SJSA1 (cell line): ENCODE measurements around the gene PROKR1. TPM values are rescaled to one million over a fixed set of nuclear protein-coding genes. Genes with fewer than 3 reads are reported as not detected.
"Not testable (repeated sequence)": the region's sequence is repeated elsewhere in the genome, so short reads cannot be mapped to it uniquely, and the experiment has no call there.

Experiments
- DNase-seq, 2 experiments: peaks; one replicate each; pipeline ENCODE4 v3.0.0-alpha.2; 2015 to 2020; ENCODE audit warnings: low spot score in 2 of 2, low read depth in 1 of 2
- H3K27ac ChIP-seq: fragments of 250-450 bp; sonication (Bioruptor Pico); 2 replicates; pipeline ENCODE4 v1.5.1; 2020; ENCODE audit warnings: mild to moderate bottlenecking, moderate library complexity
- H3K27me3 ChIP-seq: fragments of 250-450 bp; sonication (Bioruptor Pico); replicated peaks from 2 replicates; pipeline ENCODE4 v1.5.1; 2020; ENCODE audit warnings: mild to moderate bottlenecking, moderate library complexity
- H3K36me3 ChIP-seq: fragments of 250-450 bp; sonication (Bioruptor Pico); 2 replicates; pipeline ENCODE4 v1.5.1; 2020; ENCODE audit warnings: mild to moderate bottlenecking
- H3K4me1 ChIP-seq: fragments of 250-450 bp; sonication (Bioruptor Pico); replicated peaks from 2 replicates; pipeline ENCODE4 v1.6.1; 2021; ENCODE audit warnings: mild to moderate bottlenecking
- H3K4me3 ChIP-seq: fragments of 250-450 bp; sonication (Bioruptor Pico); 2 replicates; pipeline ENCODE4 v1.5.1; 2020; ENCODE audit warnings: mild to moderate bottlenecking
- H3K9me3 ChIP-seq: fragments of 250-450 bp; sonication (Bioruptor Pico); replicated peaks from 2 replicates; pipeline ENCODE4 v1.5.1; 2020; ENCODE audit warnings: mild to moderate bottlenecking
- total RNA-seq: library from RNA; depleted of rRNA; stranded (reverse); fragments of >200 nt; shearing (Covaris generic); gene quantifications from 2 replicates; pipeline ENCODE4 v1.2.3, GENCODE V29; 2014; rRNA removed

PROKR1 gene
- 0.03 TPM in 1 of 2 replicates, not detected in the other for total RNA-seq

GRCh38 chr2:68643011-68643873, at the start of gene PROKR1:
Gene PROKR1 (plus strand): TSS chr2:68643579. CDS start chr2:68645822, 2,243 bp downstream.
- peak within 1 kb of the TSS; percentile 27 for H3K4me3 ChIP-seq
- H3K27ac ChIP-seq, result no peak within 1 kb of the TSS
- no peaks in the 10 kb centered on the region for H3K36me3 ChIP-seq
- H3K9me3 ChIP-seq, result no peaks in the 10 kb centered on the region
- peaks cover 38% of the 10 kb centered on the region for H3K27me3 ChIP-seq
- H3K4me1 ChIP-seq, result peaks cover 10% of the 10 kb centered on the region
- peak in 1 of 2 experiments; percentile 40 for DNase-seq

- no peaks in the 10 kb centered on the region for H3K4me1 ChIP-seq
- DNase-seq, result no peak
- no peaks in the 10 kb centered on the region for H3K36me3 ChIP-seq
- no peaks in the 10 kb centered on the region for H3K9me3 ChIP-seq
- no peak overlapping the region for H3K27ac ChIP-seq
- H3K4me3 ChIP-seq, result no peak overlapping the region
- no peaks in the 10 kb centered on the region for H3K27me3 ChIP-seq
Measured at GRCh38 chr2:68594041-68594440, 49.3 kb upstream of the PROKR1 start.

GRCh38 chr2:68594674-68595492, 48.5 kb upstream of the PROKR1 start:
- Histone ChIP-seq H3K4me3 (no peak overlapping the region), H3K4me1 (no peaks in the 10 kb centered on the region), H3K36me3 (no peaks in the 10 kb centered on the region), H3K9me3 (no peaks in the 10 kb centered on the region), H3K27me3 (no peaks in the 10 kb centered on the region), H3K27ac (no peak overlapping the region)
- DNase-seq, result peak; percentile 45 to 48

- not testable (repeated sequence) for H3K36me3 ChIP-seq, H3K27ac ChIP-seq, H3K9me3 ChIP-seq, DNase-seq, H3K27me3 ChIP-seq, H3K4me3 ChIP-seq, H3K4me1 ChIP-seq
Measured at GRCh38 chr2:68595493-68595785, 47.9 kb upstream of the PROKR1 start.

- not testable (repeated sequence) for H3K4me3 ChIP-seq, H3K9me3 ChIP-seq, H3K27ac ChIP-seq, H3K4me1 ChIP-seq, H3K27me3 ChIP-seq, DNase-seq, H3K36me3 ChIP-seq
Measured at GRCh38 chr2:68600495-68600894, 42.9 kb upstream of the PROKR1 start.

- Histone ChIP-seq H3K27ac (no peak overlapping the region), H3K27me3 (no peaks in the 10 kb centered on the region), H3K36me3 (no peaks in the 10 kb centered on the region), H3K4me1 (no peaks in the 10 kb centered on the region), H3K9me3 (no peaks in the 10 kb centered on the region), H3K4me3 (no peak overlapping the region)
- DNase-seq, result no peak
Measured at GRCh38 chr2:68603059-68603458, 40.3 kb upstream of the PROKR1 start.

- no peak overlapping the region for H3K27ac ChIP-seq
- H3K27me3 ChIP-seq, result no peaks in the 10 kb centered on the region
- no peaks in the 10 kb centered on the region for H3K4me1 ChIP-seq
- no peaks in the 10 kb centered on the region for H3K36me3 ChIP-seq
- no peak for DNase-seq
- no peak overlapping the region for H3K4me3 ChIP-seq
- H3K9me3 ChIP-seq, result no peaks in the 10 kb centered on the region
Measured at GRCh38 chr2:68604077-68604476, 39.3 kb upstream of the PROKR1 start.

- Histone ChIP-seq H3K9me3 (no peaks in the 10 kb centered on the region), H3K27ac (no peak overlapping the region), H3K4me3 (no peak overlapping the region), H3K4me1 (no peaks in the 10 kb centered on the region), H3K36me3 (no peaks in the 10 kb centered on the region), H3K27me3 (no peaks in the 10 kb centered on the region)
- no peak for DNase-seq
Measured at GRCh38 chr2:68605939-68606338, 37.4 kb upstream of the PROKR1 start.

- Histone ChIP-seq H3K36me3 (no peaks in the 10 kb centered on the region), H3K27ac (no peak overlapping the region), H3K27me3 (no peaks in the 10 kb centered on the region), H3K4me3 (no peak overlapping the region), H3K9me3 (no peaks in the 10 kb centered on the region), H3K4me1 (no peaks in the 10 kb centered on the region)
- DNase-seq, result no peak
Measured at GRCh38 chr2:68606759-68607158, 36.6 kb upstream of the PROKR1 start.

- Histone ChIP-seq H3K9me3 (no peaks in the 10 kb centered on the region), H3K4me3 (no peak overlapping the region), H3K27me3 (no peaks in the 10 kb centered on the region), H3K36me3 (no peaks in the 10 kb centered on the region), H3K27ac (no peak overlapping the region), H3K4me1 (no peaks in the 10 kb centered on the region)
- no peak for DNase-seq
Measured at GRCh38 chr2:68607837-68608236, 35.5 kb upstream of the PROKR1 start.

GRCh38 chr2:68612765-68613519, 30.4 kb upstream of the PROKR1 start:
- Histone ChIP-seq H3K36me3 (no peaks in the 10 kb centered on the region), H3K9me3 (no peaks in the 10 kb centered on the region), H3K27me3 (no peaks in the 10 kb centered on the region), H3K27ac (no peak overlapping the region), H3K4me3 (no peak overlapping the region), H3K4me1 (no peaks in the 10 kb centered on the region)
- DNase-seq, result no peak

- Histone ChIP-seq H3K36me3 (no peaks in the 10 kb centered on the region), H3K27ac (no peak overlapping the region), H3K27me3 (no peaks in the 10 kb centered on the region), H3K9me3 (no peaks in the 10 kb centered on the region), H3K4me1 (no peaks in the 10 kb centered on the region), H3K4me3 (no peak overlapping the region)
- no peak for DNase-seq
Measured at GRCh38 chr2:68620772-68621171, 22.6 kb upstream of the PROKR1 start.

- no peak for DNase-seq
- Histone ChIP-seq H3K4me1 (no peaks in the 10 kb centered on the region), H3K4me3 (no peak overlapping the region), H3K9me3 (no peaks in the 10 kb centered on the region), H3K27me3 (no peaks in the 10 kb centered on the region), H3K36me3 (no peaks in the 10 kb centered on the region), H3K27ac (no peak overlapping the region)
Measured at GRCh38 chr2:68623820-68624219, 19.6 kb upstream of the PROKR1 start.

GRCh38 chr2:68627615-68628014, 15.8 kb upstream of the PROKR1 start:
- Histone ChIP-seq H3K36me3 (no peaks in the 10 kb centered on the region), H3K27ac (no peak overlapping the region), H3K27me3 (no peaks in the 10 kb centered on the region; the same call in 1 of the 2 replicates), H3K4me1 (no peaks in the 10 kb centered on the region), H3K4me3 (no peak overlapping the region), H3K9me3 (no peaks in the 10 kb centered on the region)
- no peak for DNase-seq
